HepG2 (cell line): ENCODE data around the gene MOSPD2. TPM values are rescaled to one million over a fixed set of nuclear protein-coding genes. Genes with fewer than 3 reads are reported as not detected.

ENCODE experiments used
- ARNT2 ChIP-seq: sonication (generic); formaldehyde crosslinking; IDR thresholded peaks from 2 replicates; pipeline ENCODE4 v1.8.0; 2022; ENCODE audit warnings: mild to moderate bottlenecking, low read depth, missing genetic modification reagents, moderate library complexity
- CBX1 ChIP-seq: IDR thresholded peaks from one replicate; pipeline ENCODE4 v1.6.1; 2016; ENCODE audit warnings: antibody characterized with exemption, low read depth
- JUN ChIP-seq: sonication (generic); formaldehyde crosslinking; IDR thresholded peaks from 2 replicates; pipeline ENCODE4 v1.4.0; 2020; ENCODE audit warnings: mild to moderate bottlenecking, missing genetic modification reagents
- NAIF1 ChIP-seq: sonication (generic); formaldehyde crosslinking; IDR thresholded peaks from 2 replicates; pipeline ENCODE4 v1.5.0; 2020; ENCODE audit warnings: mild to moderate bottlenecking, missing genetic modification reagents, borderline replicate concordance
- SIN3A ChIP-seq: IDR thresholded peaks from 2 replicates; pipeline ENCODE4 v1.6.1; 2011; ENCODE audit warnings: low read depth, mild to moderate bottlenecking, control low read depth, low read length, borderline replicate concordance
- ZBTB3 ChIP-seq: sonication (generic); formaldehyde crosslinking; IDR thresholded peaks from 2 replicates; pipeline ENCODE4 v1.4.0; 2020; ENCODE audit warnings: low read depth, mild to moderate bottlenecking, moderate library complexity, missing genetic modification reagents, borderline replicate concordance
- ZC3H13 ChIP-seq: sonication (generic); formaldehyde crosslinking; IDR thresholded peaks from 2 replicates; pipeline ENCODE4 v1.8.1; 2023; ENCODE audit warnings: mild to moderate bottlenecking, missing genetic modification reagents, moderate library complexity
- ZFP37 ChIP-seq: sonication (generic); formaldehyde crosslinking; IDR thresholded peaks from 2 replicates; pipeline ENCODE4 v1.4.0; 2020; ENCODE audit warnings: missing genetic modification reagents, borderline replicate concordance
- ZFY ChIP-seq: sonication (generic); formaldehyde crosslinking; IDR thresholded peaks from 2 replicates; pipeline ENCODE4 v1.4.0; 2020; ENCODE audit warnings: missing genetic modification reagents
- ZIK1 ChIP-seq: sonication (generic); formaldehyde crosslinking; IDR thresholded peaks from 2 replicates; pipeline ENCODE4 v1.5.0; 2020; ENCODE audit warnings: mild to moderate bottlenecking, low read depth, missing genetic modification reagents, borderline replicate concordance
- ZMAT3 ChIP-seq: sonication (generic); formaldehyde crosslinking; conservative IDR thresholded peaks from 2 replicates; pipeline ENCODE4 v1.7.0; 2021; ENCODE audit warnings: missing genetic modification reagents
- ZMYM2 ChIP-seq: sonication (generic); formaldehyde crosslinking; IDR thresholded peaks from 2 replicates; pipeline ENCODE4 v1.8.0; 2022; ENCODE audit warnings: mild to moderate bottlenecking, missing genetic modification reagents
- ZZZ3 ChIP-seq: sonication (generic); formaldehyde crosslinking; IDR thresholded peaks from 2 replicates; pipeline ENCODE4 v1.4.0; 2020; ENCODE audit warnings: missing genetic modification reagents, mild to moderate bottlenecking, borderline replicate concordance
- polyA plus RNA-seq, 8 experiments: library from polyadenylated mRNA; depleted of rRNA in 3 of 8; stranded (reverse) in 7 of 8; unstranded in 1 of 8; fragments of >200 nt; fragmentation: Illumina TruSeq in 4 of 8; extraction: Trizol in 4 of 8; gene quantifications; 2 replicates each; pipeline versions ENCODE4 v1.2.1 to v1.2.3, GENCODE V29; 2011 to 2016; ENCODE audit warnings: low read depth in 4 of 8, missing spikeins in 1 of 8, mixed read lengths in 1 of 8; ENCODE audit not compliant: insufficient read depth in 1 of 8
- total RNA-seq, 5 experiments: library from RNA; depleted of rRNA; stranded (reverse); fragments of >200 nt; fragmentation: Illumina TruSeq; extraction: Trizol; gene quantifications; 2 replicates each; pipeline ENCODE4 v1.2.3, GENCODE V29; 2016; ENCODE audit warnings: low read depth in 1 of 5
- TF ChIP-seq, protein P1 (sequence below): sonication (generic); formaldehyde crosslinking; IDR thresholded peaks from 2 replicates; pipeline ENCODE4 v1.4.0; 2020; ENCODE audit warnings: missing genetic modification reagents, mild to moderate bottlenecking, borderline replicate concordance
- TF ChIP-seq, protein P2 (sequence below): IDR thresholded peaks from 2 replicates; pipeline ENCODE4 v1.6.1; 2016; ENCODE audit warnings: low read depth, borderline replicate concordance
- TF ChIP-seq, protein P3 (sequence below): sonication (generic); formaldehyde crosslinking; IDR thresholded peaks from 2 replicates; pipeline ENCODE4 v1.4.0; 2020; ENCODE audit warnings: missing genetic modification reagents, low read depth, mild to moderate bottlenecking, borderline replicate concordance
- TF ChIP-seq, protein P4 (sequence below), 2 experiments: sonication (generic) in 1 of 2; formaldehyde crosslinking in 1 of 2; IDR thresholded peaks; 2 replicates each; pipeline versions ENCODE4 v1.4.0 to v1.6.1; 2016 to 2020; ENCODE audit warnings: borderline replicate concordance in 1 of 2, low read depth in 1 of 2, mild to moderate bottlenecking in 1 of 2, missing genetic modification reagents in 1 of 2
- TF ChIP-seq, protein P5 (sequence below): sonication (generic); formaldehyde crosslinking; IDR thresholded peaks from 2 replicates; pipeline ENCODE4 v1.4.0; 2020; ENCODE audit warnings: missing genetic modification reagents

MOSPD2 gene
- total and polyA plus RNA-seq, 2 of the 13 experiments (the other 11 are each of a cell fraction or from before 2014, with no cell fraction given) = 4.8 to 7.0 TPM

DNA sequence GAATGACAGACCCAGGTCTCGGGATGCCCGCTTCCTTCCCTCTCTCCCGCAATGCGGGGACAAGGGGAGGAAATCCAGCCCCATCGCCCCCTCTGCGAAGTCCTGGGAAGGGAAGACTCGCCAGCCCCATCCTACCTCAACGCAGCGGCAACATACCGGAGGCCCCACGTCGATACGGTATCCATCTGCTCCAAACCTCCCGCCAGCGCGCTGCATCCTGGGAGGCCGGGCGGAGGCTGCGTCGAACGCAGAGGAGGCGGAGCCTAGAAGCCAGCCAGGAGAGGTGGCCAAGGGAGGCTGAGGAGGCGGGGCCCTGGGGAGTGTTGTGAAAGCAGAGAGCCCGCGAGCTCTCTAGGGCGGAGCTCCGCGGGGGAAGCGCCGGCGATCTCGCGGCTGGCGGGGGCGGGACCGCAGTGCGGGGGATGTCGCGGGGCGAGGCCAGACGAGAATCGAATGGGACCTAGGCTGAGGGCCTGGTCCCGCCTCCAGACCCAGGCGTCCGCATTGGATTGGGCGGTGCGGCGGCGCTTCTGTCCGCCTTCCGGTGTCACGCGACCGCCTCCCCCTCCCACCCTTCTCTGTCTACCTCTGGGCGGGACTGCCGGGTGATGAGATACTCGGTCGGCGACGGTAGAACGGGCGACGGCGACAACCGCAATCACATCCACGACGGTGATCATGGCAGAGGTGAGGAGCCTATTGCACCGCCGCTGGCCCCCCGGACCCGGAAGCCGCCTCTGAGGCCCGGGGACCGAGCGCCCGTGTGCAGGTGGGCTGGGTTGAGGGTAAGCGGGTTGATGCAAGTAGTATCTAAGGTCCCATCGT lies at the start of gene MOSPD2, which contains the start of gene FANCB (continued):
- TF ChIP-seq, protein P1, sequence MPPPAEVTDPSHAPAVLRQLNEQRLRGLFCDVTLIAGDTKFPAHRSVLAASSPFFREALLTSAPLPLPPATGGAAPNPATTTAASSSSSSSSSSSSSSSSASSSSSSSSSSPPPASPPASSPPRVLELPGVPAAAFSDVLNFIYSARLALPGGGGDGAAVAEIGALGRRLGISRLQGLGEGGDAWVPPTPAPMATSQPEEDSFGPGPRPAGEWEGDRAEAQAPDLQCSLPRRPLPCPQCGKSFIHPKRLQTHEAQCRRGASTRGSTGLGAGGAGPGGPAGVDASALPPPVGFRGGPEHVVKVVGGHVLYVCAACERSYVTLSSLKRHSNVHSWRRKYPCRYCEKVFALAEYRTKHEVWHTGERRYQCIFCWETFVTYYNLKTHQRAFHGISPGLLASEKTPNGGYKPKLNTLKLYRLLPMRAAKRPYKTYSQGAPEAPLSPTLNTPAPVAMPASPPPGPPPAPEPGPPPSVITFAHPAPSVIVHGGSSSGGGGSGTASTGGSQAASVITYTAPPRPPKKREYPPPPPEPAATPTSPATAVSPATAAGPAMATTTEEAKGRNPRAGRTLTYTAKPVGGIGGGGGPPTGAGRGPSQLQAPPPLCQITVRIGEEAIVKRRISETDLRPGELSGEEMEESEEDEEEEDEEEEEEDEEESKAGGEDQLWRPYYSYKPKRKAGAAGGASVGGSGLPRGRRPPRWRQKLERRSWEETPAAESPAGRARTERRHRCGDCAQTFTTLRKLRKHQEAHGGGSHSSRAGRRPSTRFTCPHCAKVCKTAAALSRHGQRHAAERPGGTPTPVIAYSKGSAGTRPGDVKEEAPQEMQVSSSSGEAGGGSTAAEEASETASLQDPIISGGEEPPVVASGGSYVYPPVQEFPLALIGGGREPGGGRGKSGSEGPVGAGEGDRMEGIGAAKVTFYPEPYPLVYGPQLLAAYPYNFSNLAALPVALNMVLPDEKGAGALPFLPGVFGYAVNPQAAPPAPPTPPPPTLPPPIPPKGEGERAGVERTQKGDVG (CRISPR knock-in tag) = no peak
- TF ChIP-seq, protein P2, sequence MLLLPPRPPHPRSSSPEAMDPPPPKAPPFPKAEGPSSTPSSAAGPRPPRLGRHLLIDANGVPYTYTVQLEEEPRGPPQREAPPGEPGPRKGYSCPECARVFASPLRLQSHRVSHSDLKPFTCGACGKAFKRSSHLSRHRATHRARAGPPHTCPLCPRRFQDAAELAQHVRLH (CRISPR knock-in tag) = no peak; the same call in 1 of the 2 replicates
- TF ChIP-seq ZC3H13 = no peak
- no peak for TF ChIP-seq ZBTB3 (CRISPR knock-in tag)
- TF ChIP-seq, protein P3, sequence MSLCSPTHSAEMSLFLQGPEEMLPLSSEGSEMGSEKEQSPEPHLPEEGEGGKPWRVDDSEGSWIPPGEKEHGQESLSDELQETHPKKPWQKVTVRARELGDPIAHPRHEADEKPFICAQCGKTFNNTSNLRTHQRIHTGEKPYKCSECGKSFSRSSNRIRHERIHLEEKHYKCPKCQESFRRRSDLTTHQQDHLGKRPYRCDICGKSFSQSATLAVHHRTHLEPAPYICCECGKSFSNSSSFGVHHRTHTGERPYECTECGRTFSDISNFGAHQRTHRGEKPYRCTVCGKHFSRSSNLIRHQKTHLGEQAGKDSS (CRISPR knock-in tag) = no peak
- TF ChIP-seq CBX1 = no peak
- no peak; the same call in 1 of the 2 replicates for TF ChIP-seq ZFY (CRISPR knock-in tag)
- no peak for TF ChIP-seq ZFP37 (CRISPR knock-in tag)
- TF ChIP-seq ZMYM2 = no peak
- TF ChIP-seq ARNT2 (CRISPR knock-in tag) = no peak
- TF ChIP-seq, protein P4, sequence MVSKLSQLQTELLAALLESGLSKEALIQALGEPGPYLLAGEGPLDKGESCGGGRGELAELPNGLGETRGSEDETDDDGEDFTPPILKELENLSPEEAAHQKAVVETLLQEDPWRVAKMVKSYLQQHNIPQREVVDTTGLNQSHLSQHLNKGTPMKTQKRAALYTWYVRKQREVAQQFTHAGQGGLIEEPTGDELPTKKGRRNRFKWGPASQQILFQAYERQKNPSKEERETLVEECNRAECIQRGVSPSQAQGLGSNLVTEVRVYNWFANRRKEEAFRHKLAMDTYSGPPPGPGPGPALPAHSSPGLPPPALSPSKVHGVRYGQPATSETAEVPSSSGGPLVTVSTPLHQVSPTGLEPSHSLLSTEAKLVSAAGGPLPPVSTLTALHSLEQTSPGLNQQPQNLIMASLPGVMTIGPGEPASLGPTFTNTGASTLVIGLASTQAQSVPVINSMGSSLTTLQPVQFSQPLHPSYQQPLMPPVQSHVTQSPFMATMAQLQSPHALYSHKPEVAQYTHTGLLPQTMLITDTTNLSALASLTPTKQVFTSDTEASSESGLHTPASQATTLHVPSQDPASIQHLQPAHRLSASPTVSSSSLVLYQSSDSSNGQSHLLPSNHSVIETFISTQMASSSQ (IDR thresholded peaks at IDR 0.05; ENCODE audit: low read depth) = no peak
- TF ChIP-seq, protein P4 (CRISPR knock-in tag; IDR thresholded peaks at IDR 0.05; ENCODE audit: borderline replicate concordance) = no peak
- TF ChIP-seq ZIK1 (CRISPR knock-in tag) = no peak
- TF ChIP-seq, protein P5, sequence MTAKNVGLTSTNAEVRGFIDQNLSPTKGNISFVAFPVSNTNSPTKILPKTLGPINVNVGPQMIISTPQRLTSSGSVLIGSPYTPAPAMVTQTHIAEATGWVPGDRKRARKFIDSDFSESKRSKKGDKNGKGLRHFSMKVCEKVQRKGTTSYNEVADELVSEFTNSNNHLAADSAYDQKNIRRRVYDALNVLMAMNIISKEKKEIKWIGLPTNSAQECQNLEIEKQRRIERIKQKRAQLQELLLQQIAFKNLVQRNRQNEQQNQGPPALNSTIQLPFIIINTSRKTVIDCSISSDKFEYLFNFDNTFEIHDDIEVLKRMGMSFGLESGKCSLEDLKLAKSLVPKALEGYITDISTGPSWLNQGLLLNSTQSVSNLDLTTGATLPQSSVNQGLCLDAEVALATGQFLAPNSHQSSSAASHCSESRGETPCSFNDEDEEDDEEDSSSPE (CRISPR knock-in tag) = peak; percentile 95
- TF ChIP-seq SIN3A = no peak; the same call in 1 of the 2 replicates
- no peak for TF ChIP-seq ZMAT3 (CRISPR knock-in tag)
- no peak for TF ChIP-seq NAIF1 (CRISPR knock-in tag)
- TF ChIP-seq ZZZ3 (CRISPR knock-in tag) = no peak
- no peak for TF ChIP-seq JUN
